Hematopoietic multipotent progenitor cell treated with erythropoietin and hydrocortisone succinate and interleukin-3 and kit ligand, for 17 days (in vitro differentiated cells): ENCODE results near the gene SLC15A3.

Experiments
- DNase-seq: peaks from one replicate; pipeline ENCODE4 v3.0.0-alpha.2; 2015; ENCODE audit warnings: low spot score

SLC15A3 gene

GRCh38 chr11:60928563-60929001 is 23.4 kb downstream of the SLC15A3 start:
- no peak for DNase-seq

- DNase-seq, result no peak
Observed at GRCh38 chr11:60927600-60927999, 24.4 kb downstream of the SLC15A3 start.

- DNase-seq, result no peak
Observed at GRCh38 chr11:60927061-60927592, 24.8 kb downstream of the SLC15A3 start.

GRCh38 chr11:60926500-60926899 is 25.5 kb downstream of the SLC15A3 start:
- no peak for DNase-seq

GRCh38 chr11:60925868-60926267 is 26.1 kb downstream of the SLC15A3 start:
- no peak for DNase-seq

- DNase-seq, result no peak
Observed at GRCh38 chr11:60924906-60925853, 26.8 kb downstream of the SLC15A3 start.

- DNase-seq, result no peak
Observed at GRCh38 chr11:60924110-60924905, 27.7 kb downstream of the SLC15A3 start, which contains the start of gene TMEM132A. Gene TMEM132A, plus strand, starts transcription at chr11:60924460. Its CDS starts 174 bp downstream, at chr11:60924634.

GRCh38 chr11:60923800-60924109 is 28.2 kb downstream of the SLC15A3 start:
- DNase-seq, result no peak

- no peak for DNase-seq
Observed at GRCh38 chr11:60923326-60923725, 28.6 kb downstream of the SLC15A3 start.

GRCh38 chr11:60922906-60923305 is 29.1 kb downstream of the SLC15A3 start:
- DNase-seq, result no peak

- DNase-seq, result no peak
Observed at GRCh38 chr11:60921777-60922335, 30.1 kb downstream of the SLC15A3 start.

GRCh38 chr11:60921259-60921658 is 30.7 kb downstream of the SLC15A3 start:
- DNase-seq, result no peak

GRCh38 chr11:60919956-60920355 is 32.0 kb downstream of the SLC15A3 start:
- DNase-seq, result no peak

- DNase-seq, result no peak
Observed at GRCh38 chr11:60919320-60919719, 32.7 kb downstream of the SLC15A3 start.

GRCh38 chr11:60918939-60919265 is 33.1 kb downstream of the SLC15A3 start:
- DNase-seq, result no peak

- DNase-seq, result no peak
Observed at GRCh38 chr11:60918251-60918938, 33.6 kb downstream of the SLC15A3 start.

- DNase-seq, result no peak
Observed at GRCh38 chr11:60917267-60917666, 34.7 kb downstream of the SLC15A3 start.

GRCh38 chr11:60916669-60917206 is 35.2 kb downstream of the SLC15A3 start:
- no peak for DNase-seq

- DNase-seq, result peak; percentile 25
Observed at GRCh38 chr11:60915248-60915914, 36.6 kb downstream of the SLC15A3 start.

GRCh38 chr11:60914633-60915247 is 37.2 kb downstream of the SLC15A3 start:
- no peak for DNase-seq
